Renal cortex interstitium (tissue), 11 donors: ENCODE data around the gene NEGR1. TPM values are rescaled to one million over a fixed set of nuclear protein-coding genes. Genes with fewer than 3 reads are reported as not detected.
"Not testable (repeated sequence)": the region's sequence is repeated elsewhere in the genome, so short reads cannot be mapped to it uniquely, and the experiment has no call there.

ENCODE experiments used
- DNase-seq, 11 donors: peaks; one replicate each; pipeline ENCODE4 v3.0.0-alpha.2; 2013; ENCODE audit warnings: low read depth in 9 of 11, low spot score in 4 of 11; ENCODE audit errors: extremely low read depth in 1 of 11
- polyA plus RNA-seq, 3 donors: library from polyadenylated mRNA; unstranded; fragments of 120-200 nt; gene quantifications; one replicate each; pipeline ENCODE4 v1.2.1, GENCODE V29; 2013; ENCODE audit not compliant: insufficient read length in 3 of 3

Gene NEGR1
- polyA plus RNA-seq, 3 donors, result 2.8 to 3.9 (median 3.5) TPM

- DNase-seq, result no peak
These were observed 29.2 kb downstream of the NEGR1 start for GRCh38 chr1:72253132-72253531.

- DNase-seq, result no peak
These were observed 40.9 kb downstream of the NEGR1 start for GRCh38 chr1:72241397-72241796.

- DNase-seq, result not testable (repeated sequence)
These were observed 46.4 kb downstream of the NEGR1 start for GRCh38 chr1:72235931-72236330.

GRCh38 chr1:72235062-72235461 lies 47.3 kb downstream of the NEGR1 start:
- DNase-seq, result no peak

GRCh38 chr1:72230746-72231145 lies 51.6 kb downstream of the NEGR1 start:
- no peak for DNase-seq

GRCh38 chr1:72229893-72230292 lies 52.4 kb downstream of the NEGR1 start:
- no peak for DNase-seq

- no peak for DNase-seq
These were observed 54.7 kb downstream of the NEGR1 start for GRCh38 chr1:72227667-72228066.

- no peak for DNase-seq
These were observed 57.8 kb downstream of the NEGR1 start for GRCh38 chr1:72224506-72224905.

- DNase-seq, result no peak
These were observed 60.5 kb downstream of the NEGR1 start for GRCh38 chr1:72221811-72222210.

GRCh38 chr1:72218141-72218739 lies 64.1 kb downstream of the NEGR1 start:
- no peak for DNase-seq

GRCh38 chr1:72207059-72207458 lies 75.3 kb downstream of the NEGR1 start:
- no peak for DNase-seq

GRCh38 chr1:72202761-72203160 lies 79.6 kb downstream of the NEGR1 start:
- no peak for DNase-seq

GRCh38 chr1:72197786-72198185 lies 84.6 kb downstream of the NEGR1 start:
- DNase-seq, result no peak

- DNase-seq, result no peak
These were observed 95.5 kb downstream of the NEGR1 start for GRCh38 chr1:72186733-72187307.

- DNase-seq, result no peak
These were observed 98.1 kb downstream of the NEGR1 start for GRCh38 chr1:72184099-72184701.

- no peak for DNase-seq
These were observed 99.5 kb downstream of the NEGR1 start for GRCh38 chr1:72182859-72183258.

GRCh38 chr1:72178266-72178665 lies 104.1 kb downstream of the NEGR1 start:
- peak in 1 of 11 donors; percentile 8 for DNase-seq

GRCh38 chr1:72177711-72178110 lies 104.6 kb downstream of the NEGR1 start:
- no peak for DNase-seq

- no peak for DNase-seq
These were observed 112.1 kb downstream of the NEGR1 start for GRCh38 chr1:72170246-72170645.

- DNase-seq, result no peak
These were observed 115.9 kb downstream of the NEGR1 start for GRCh38 chr1:72166426-72166825.

GRCh38 chr1:72150508-72150907 lies 131.8 kb downstream of the NEGR1 start:
- no peak for DNase-seq
